GM19324 (cell line): ENCODE data around the gene STK25.

Experiments
- ATAC-seq: cut with Tn5 transposase; IDR thresholded peaks from one replicate; pipeline ENCODE4 v1.9.1; 2021; ENCODE audit warnings: mild to moderate bottlenecking, moderate library complexity; ENCODE audit not compliant: unreplicated experiment, low FRiP score

The STK25 gene

GRCh38 chr2:241508240-241509154, at the start of gene STK25:
TSS of gene STK25 (minus strand) at chr2:241508584. CDS start at chr2:241508035, 549 bp downstream.
- peak; percentile 93 for ATAC-seq

GRCh38 chr2:241556746-241557145, 48.4 kb upstream of the STK25 start:
- no peak for ATAC-seq

GRCh38 chr2:241555711-241556110, 47.3 kb upstream of the STK25 start:
- ATAC-seq: no peak

GRCh38 chr2:241554610-241555322, 46.4 kb upstream of the STK25 start:
- no peak for ATAC-seq

- no peak for ATAC-seq
These were observed 45.6 kb upstream of the STK25 start for GRCh38 chr2:241553981-241554380.

- ATAC-seq: no peak
These were observed 45.1 kb upstream of the STK25 start for GRCh38 chr2:241553512-241553830.

- ATAC-seq: no peak
These were observed 43.8 kb upstream of the STK25 start for GRCh38 chr2:241551998-241552737.

GRCh38 chr2:241551599-241551997, 43.2 kb upstream of the STK25 start:
- ATAC-seq: no peak

- ATAC-seq: no peak
These were observed 42.5 kb upstream of the STK25 start for GRCh38 chr2:241550616-241551580.

- ATAC-seq: no peak
These were observed 40.1 kb upstream of the STK25 start for GRCh38 chr2:241548451-241548835.

GRCh38 chr2:241547781-241548450, 39.5 kb upstream of the STK25 start:
- ATAC-seq: no peak

- no peak for ATAC-seq
These were observed 38.6 kb upstream of the STK25 start for GRCh38 chr2:241546771-241547498.

GRCh38 chr2:241545523-241546473, 37.4 kb upstream of the STK25 start:
- ATAC-seq: no peak

- ATAC-seq: no peak
These were observed 36.7 kb upstream of the STK25 start for GRCh38 chr2:241545106-241545505.

GRCh38 chr2:241542278-241542605, 33.9 kb upstream of the STK25 start:
- no peak for ATAC-seq

GRCh38 chr2:241541564-241542277, 33.3 kb upstream of the STK25 start:
- no peak for ATAC-seq
